Activated T-cell treated with anti-CD3 and anti-CD28 coated beads for 48 hours (primary cell): ENCODE results near the gene KCNV2.

Experiments
- DNase-seq: peaks from one replicate; pipeline ENCODE4 v3.0.0-alpha.2; 2020; ENCODE audit warnings: low read depth

Gene KCNV2

DNA sequence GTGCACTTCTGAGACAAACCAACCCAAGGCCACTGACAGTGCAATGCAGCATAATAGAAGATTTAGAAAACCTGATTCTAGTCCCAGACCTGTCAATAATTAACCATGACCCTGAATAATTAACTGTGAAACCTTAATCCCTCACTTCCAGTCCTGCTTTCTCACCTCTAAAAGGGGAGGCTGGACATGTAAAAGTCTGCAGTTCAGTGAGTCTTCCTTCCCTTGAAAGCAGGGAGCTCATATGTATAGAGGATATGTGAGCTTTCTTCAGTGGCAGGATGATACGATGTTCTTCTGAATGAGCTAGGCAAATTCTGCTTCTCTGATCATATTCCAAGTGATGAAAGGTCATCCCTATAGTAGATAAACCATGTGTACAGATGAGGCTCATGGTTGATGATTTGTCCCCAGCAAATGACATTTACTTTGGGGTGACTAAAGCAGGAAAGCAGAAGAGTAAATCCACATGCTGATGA, 2.9 kb downstream of the KCNV2 start:
- no peak for DNase-seq

DNA sequence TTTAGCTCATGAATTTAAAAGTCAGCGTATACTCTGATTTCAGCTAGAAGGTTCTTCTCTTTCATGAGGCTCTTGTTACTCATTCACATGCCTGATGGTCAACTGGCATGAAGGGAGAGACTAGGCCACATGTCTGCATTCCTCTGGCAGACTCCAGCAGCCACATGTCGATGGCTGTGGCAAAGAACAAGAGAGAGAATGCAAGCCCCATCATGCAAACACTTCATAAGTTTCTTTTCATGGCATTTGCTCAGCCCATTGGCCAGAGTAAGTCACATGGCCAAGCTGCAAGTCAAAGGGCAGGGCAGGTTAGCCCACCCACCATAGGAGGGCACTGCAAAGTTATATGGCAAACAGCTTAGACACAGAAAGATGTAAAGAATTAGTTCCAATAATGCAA, 5.4 kb downstream of the KCNV2 start:
- no peak for DNase-seq

DNA sequence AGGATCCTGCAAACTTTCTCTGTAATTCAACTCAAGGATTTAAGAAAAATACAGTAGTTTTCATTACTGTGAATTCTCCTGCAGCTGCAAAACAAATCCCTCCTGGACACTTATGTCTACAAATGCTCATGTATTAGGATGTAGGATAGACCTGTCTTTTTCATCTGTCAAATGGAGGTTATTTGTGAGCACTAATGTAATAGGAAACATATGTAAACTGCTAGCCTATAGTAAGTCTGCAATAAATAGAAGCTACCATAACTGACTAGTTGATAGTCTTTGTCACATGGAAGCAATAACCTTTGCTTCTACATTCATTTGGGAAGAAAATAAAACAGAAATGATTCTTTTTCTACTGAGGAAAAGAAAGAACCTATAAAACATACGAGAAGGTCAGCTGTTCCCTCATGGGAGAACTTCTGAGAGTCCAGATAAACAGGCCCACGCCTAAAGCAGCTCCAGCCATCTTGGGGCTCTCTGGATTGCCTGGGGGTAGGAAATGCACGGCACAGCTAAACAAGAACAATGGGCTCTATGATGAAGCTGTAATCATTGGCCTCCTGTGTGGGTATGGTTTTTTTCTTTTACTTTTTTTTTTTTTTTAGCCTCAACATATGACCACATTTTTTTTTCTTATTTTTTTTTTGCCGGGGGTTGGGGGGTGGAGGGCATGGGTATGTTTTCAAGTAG, 6.2 kb downstream of the KCNV2 start:
- no peak for DNase-seq

DNA sequence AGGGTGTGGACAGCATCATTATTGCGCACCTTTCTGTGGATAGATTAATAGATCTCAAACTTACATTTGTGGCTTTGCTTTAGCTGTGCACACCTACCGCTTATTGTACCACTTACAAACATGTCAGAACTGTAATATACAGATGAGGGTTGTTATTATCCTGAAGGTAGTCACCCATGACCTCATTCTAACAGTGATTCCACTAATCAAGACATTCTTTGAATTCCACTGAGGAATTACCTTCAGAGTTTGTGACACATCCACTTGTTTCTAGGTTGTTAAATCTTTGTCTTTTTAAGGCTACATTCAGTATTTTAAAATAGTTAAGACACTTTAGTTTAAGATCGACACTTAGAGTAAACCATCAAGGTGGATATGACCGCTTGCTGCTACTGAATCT, 7.8 kb downstream of the KCNV2 start:
- DNase-seq = no peak

DNA sequence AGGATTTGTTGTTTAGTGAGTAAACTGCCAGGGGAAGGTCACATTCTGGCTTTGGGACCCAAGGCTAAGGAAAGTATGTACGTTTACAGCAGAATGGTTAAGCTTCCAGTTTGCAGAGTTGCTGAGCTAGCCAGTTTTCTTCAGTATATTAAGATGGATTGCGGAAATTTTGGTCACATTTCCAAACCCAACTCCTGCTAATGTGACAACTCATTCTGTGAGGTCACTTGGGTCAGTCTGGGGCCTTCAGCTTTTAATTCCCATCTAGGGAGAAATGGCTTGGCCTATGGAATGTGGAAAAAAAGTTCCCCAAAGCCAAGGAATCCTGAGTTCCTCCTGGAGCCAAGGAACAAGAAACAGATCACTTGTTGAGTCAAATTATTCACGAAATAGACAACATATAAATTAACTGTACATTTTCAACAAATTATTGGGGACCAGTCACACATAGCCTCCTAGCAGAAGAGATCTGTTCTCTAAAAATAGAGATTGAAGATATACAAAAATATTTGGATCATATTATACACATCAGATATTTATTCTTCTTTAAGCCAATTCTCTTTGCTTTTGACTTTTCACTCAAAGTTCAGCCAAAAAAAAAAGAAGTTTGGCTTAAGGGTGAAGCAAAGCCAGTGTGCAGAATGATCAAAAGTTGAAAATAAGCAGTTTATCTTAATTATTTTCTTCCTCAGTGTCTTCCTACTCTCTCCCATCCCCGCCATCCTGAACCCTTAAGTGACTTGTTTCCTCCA, 8.8 kb downstream of the KCNV2 start:
- DNase-seq = no peak

DNA sequence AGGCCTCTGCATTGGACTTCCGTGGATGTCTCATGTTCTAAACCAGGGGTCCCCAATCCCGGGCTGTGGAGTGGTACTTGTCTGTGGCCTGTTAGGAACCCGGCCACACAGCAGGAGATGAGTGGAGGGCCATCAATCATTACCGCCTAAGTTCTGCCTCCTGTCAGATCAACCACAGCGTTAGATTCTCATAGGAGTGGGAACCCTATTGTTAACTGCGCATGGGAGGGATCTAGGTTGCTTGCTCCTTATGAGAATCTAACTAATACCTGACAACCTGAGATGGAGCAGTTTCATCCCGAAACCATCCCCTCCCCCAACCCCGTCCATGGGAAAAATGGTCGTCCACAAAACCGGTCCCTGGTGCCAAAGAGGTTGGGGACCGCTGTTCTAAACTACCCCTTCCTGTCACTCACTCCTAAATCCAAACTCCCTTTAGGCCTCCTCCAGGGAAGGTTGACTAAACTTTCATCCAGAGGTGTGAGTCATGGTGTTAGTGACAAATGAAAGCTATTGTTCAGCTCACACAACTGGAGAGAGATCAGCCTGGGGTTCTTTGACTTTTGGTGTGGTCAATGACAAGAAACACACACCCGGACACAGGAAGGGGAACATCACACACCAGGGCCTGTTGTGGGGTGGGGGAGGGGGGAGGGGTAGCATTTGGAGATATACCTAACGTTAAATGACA, 9.5 kb downstream of the KCNV2 start:
- DNase-seq = no peak

DNA sequence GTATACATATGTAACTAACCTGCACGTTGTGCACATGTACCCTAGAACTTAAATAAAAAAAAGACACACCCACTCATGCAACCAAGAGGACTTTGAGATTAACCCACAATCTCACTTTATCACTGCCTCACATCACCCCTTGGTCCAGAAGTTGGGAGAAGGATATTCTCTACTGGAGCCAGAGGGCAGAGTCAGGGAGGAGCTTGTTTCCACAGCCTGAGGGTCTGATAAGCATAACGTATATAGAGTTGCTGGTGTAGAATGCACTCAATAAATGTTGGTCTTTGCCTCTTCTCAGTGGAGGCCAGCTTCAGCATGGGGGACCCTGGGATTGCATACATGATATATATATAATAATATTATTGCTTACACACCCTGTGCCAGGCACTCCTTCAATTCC, 10.1 kb downstream of the KCNV2 start:
- DNase-seq = no peak

DNA sequence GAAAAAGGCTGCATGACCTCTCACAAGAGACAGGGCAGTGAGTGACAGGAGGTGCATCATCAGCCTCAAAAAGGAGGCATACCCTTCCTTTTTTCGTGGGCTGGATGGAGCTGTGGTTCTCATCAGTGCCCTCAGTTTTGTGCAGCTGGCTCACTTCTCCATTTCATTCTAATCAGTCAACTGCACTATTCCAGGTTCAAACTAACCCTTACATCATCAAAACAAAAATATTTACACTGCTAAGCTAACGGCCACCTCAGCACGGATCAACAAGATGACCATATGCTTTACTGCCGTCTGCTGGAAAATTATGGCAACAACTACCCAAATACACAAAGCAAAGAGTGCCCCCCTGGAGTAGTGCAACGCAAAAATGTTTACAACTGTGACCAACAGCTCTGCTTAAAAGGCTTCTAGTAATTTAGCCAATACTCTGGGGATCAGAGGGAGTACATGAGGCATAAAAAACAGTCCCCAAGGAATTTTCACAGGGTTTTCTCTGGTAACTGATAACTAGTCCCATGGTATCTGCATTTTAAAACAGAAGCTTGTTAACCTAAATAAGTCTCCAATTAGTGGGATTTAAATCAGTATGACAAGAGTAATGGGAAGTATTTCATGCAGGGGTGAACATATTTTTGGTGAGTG, 10.8 kb downstream of the KCNV2 start:
- DNase-seq = no peak

DNA sequence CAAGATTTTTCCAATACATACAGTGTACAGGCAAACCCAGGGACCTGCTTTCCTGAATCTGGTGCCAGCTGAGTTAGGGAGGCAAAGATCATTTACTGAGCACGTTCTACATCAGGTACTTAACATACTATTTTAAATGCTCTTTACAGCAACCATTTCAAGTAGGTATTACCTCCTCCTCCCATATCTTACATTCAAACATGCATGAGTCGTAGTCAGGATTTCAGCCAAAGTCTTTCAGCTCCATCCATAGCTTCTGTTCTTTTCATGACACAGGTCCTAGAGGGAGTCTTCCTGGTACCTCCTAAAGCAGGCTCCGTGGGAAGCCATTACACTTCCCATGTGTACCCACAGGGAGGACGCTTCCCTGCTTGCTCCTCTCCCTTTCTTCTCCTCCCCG, 11.7 kb downstream of the KCNV2 start:
- DNase-seq = no peak

DNA sequence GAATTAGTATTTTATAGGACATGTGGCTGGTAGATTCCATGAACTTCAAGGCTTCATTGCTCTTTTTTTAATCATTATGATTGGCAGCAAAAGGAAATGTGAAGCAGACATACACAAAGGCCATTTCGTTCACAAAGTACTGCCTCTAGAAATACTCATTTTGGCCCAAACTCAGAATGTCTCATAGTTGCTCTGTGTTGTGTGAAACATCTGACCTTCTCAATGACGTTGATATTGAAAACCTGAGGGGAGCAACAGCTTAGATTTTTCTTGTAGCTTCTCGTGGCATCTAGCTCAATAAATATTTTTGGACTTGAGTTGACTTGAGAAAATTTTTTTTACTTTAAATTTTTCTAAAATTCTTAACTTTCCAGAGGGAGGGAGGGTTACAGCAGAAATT, 12.4 kb downstream of the KCNV2 start:
- no peak for DNase-seq

DNA sequence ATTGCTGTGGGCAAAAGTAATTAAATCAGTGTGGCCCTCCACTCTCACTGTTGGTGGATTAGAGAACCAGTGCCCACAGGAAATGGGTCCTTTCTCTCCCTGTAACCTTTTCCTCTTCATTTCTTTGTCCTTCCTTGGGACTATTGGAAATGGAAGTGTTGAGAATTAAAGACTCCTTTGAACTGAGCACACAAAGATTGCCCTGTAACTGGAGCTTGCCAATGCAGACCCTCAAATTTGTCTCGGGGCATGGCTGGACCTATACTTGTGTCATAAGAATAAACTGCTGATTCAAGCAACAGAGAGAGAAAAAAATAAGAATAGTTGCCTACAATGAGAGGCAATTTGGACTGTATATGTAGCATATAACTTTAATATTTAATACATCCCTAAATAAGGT, 13.7 kb downstream of the KCNV2 start:
- DNase-seq = no peak

DNA sequence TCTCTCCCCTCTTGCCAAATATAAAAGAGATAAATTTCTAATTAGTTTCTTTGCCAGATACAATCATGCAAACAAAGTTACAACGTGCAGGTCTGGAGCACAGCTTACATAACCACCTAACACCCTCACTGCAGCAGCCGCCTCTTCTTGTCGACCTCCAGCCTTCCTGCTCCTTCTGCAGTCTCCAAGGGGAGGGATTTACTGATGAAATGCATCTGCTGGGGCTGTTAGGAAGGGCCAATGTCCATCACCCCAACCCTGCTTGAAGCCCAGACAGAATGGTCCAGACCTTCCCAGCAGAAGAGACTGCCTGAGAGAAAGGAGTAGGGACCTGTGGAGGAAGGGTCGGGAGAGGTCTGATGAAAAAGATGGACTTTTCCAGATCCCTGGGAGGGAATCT, 15.2 kb downstream of the KCNV2 start:
- no peak for DNase-seq

DNA sequence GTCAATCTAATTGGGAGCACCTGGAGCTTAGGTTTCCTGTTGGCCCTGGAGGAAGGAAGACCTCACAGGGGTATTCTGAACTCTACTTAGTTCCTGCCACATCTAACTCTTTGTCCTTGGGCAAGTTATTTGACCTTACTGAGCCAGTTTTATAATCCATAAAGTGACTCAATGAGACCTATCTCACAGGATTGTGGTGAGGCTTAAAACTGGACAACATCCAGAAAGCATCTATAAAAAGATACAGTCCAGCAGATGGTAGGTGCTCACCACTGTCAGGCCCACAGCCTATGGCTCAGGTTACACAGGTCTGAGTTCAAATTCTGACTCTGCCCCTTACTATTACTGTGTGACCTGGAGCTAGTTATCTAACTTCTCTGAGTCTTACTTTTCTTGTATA, 23.3 kb downstream of the KCNV2 start:
- DNase-seq = no peak

DNA sequence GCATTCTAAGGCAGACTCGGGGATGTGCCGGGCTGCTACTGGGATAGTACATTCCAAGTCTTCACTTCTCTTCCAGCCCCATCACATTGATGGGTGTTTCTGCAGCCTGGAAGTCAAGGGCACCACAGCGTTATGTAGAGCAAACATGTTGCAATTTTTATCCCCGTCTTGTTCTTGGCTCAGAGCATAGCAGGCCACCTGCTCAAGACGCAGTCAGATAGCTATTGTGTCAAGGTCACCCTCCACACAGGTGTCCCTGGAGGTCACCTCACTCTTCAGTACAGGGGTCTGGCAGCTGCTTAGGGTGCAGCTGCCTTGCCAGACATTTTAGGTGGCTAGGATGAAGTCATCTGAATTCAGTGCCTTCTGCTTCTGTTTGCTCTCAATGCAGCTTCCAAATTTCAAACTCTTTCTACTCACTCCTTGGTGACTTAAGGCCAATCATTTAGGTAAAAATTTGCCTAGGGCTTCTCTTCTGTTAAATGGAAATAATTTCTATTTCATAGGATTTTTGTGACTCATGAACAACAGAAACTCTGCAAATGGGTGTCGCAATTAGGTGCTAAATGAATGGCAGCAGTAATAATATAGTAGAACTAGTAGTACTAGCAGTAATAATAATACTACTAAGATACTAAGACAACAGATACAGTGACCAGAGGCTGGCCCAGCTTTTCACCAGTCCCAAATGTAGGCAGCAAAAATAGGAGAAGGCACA, 24.3 kb downstream of the KCNV2 start:
- no peak for DNase-seq

DNA sequence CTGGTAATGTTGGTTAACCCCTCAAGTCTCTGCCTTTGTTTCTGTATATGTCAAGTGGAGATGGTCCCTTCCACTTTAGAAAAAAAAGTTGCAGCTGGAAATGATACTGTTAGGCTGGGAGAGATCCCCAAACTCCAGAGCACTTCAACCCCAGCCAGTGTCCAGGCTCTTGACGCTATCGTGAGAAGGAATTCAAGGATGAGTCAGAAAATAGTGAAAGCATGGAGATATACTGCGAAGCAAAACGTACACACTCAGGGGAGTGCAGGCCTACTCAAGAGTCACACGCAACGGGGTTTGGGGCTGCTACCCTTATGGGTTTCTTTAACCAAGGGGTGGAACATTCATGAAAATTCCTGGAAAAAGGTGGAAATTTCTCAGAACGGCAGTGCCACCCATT, 24.9 kb downstream of the KCNV2 start:
- no peak for DNase-seq

DNA sequence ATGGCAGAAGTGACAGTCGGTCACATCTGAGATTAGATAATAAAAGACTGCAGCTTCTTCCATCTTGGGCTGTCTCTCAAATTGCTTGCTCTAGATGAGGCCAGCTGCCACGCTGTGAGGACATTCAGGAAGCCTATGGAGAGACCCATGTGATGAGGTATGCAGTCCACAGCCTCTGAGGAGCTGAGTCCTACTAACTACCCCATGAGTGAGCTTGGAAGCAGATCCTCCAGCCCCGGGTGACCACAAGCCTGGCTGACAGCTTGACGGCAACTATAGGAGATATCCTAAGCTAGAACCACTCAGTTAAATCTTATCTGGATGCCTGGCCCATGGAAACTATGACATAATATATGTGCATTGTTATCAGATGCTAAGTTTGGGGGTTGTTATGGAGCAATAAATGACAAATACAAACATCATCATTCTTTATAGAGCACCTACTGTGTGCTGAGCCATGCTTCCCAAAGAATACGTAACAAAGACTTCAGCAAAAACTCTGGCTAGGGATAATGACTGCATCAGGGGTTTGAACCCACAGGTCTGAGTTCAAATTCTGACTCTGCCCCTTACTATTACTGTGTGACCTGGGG, 26.7 kb downstream of the KCNV2 start:
- no peak for DNase-seq

DNA sequence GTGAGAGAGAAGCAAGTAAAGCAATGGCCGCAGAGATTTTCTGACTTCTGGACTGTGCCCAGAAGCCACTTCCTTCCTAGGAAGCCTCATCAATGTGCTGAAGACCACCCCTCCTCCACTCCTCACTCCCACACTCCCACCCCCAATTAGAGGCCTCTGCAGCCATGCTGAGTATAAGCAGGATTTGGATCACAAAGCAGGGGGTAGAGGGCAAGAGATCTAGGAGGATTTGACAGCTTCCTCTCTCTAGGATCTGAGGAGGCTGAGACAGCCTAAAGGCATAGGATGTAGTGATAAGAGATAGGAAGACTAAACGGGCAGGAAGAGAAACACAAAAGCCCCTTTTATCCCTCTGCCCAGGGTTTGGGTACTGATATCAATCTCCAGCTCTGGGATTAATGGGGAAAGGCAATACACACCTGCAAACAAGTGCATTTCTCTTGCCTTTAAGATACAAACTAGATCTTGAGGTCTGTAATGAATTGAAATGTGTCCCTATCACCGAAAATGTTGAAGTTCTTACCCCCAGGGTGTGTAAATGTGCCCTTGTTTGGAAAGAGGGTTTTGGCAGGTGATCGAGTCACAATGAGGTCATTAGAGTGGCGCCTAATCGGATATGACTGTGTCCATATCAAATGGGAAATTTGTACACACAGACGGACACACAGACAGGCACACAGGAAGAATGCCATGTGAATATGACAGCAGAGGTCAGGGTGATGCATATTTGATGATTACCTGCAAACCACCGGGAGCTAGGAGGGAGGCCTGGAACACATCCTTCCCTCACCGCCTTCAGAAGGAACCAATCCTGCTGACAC, 28.5 kb downstream of the KCNV2 start:
- DNase-seq = no peak

DNA sequence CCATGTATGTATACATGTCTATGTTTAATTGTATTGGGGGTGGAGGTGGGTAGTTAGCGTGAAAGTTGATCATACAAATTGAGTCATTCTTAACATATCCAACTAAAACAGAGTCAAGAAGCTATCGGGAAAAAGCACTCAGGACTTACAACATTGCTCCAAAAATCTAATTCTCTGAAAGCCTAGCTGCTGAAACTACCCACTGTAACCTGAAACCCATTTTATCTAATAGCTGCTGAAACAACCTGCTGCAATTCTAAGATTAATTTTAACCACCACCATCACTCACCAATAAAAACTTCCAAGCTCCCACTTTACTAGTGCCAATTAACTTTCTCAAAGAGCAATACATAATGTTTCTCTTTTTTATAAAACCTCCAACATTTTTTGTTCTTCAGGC, 32.2 kb downstream of the KCNV2 start:
- DNase-seq = no peak

DNA sequence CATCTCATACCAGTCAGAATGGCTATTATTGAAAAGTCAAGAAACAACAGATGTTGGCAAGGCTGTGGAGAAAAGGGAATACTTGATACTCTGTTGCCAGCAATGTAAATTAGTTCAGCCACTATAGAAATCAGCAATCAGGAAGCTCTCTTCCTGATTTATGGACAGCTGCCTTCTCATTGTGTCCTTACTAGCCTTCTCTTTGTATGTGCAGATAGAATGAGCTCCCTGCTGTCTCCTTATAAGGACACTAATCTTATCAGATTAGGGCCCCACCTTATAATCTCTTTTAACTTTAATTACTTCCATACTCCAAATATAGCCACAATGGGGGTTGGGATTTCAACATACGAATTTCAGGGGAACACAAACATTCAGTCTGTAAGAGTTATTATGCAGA, 38.0 kb downstream of the KCNV2 start:
- no peak for DNase-seq

DNA sequence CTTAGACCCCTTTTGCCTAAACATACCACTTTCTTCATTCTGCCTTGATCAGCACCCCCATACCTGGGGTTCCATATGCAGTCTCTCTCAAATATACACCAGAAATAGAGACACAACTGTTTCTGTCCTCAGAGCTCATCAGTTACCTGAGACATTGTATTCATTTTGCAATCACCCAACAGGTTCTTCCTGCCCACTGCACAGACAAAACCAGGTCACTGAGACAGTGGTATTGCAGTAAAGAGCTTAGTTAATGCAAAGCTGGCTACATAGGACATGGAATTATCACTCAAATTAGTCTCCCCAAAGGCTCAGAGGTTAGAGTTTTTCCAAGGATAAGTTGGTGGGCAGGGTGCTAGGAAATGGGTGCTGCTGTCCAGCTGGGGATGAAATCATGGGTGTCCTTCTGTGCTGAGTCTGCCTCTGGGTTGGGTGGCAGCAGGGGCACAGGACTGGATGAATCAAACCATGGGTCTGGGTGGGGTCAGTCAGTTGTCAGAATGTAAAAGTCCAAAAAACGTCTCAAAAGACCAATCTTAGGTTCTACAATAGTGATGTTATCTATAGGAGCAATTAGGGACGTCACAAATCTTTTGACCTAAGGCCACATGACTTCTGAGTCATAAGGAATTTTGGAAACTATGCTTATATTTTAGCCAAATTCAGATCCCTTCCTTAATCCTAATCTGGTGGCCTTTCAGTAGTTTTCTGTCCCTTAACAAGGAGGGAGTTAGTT, 41.0 kb downstream of the KCNV2 start:
- no peak for DNase-seq
